ENCODE data around the gene CAPN1. TPM values are rescaled to one million over a fixed set of nuclear protein-coding genes. Genes with fewer than 3 reads are reported as not detected.
A peak's percentile ranks its signal among the peaks of the same experiment; 100 is the strongest.

Gene CAPN1
- total RNA-seq, 1 donor from 2014 or later = 130 TPM

DNA sequence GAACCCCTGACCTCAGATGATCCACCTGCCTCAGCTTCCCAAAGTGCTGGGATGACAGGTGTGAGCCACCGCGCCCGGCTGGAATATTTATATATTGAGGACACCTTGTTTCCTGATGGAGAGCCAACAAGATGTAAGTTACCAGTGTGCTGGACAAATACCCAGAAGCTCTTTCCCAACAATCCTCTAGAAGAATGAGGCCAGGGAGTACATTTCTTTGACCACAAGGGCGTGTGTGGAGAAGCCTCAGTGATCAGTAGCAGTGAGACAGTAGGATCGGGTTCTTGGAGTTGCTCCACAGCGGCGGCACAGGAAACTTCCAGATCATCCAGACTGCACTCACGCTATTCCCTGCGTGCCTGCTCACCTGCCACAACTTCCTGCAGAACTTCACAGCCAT lies 69.7 kb downstream of the CAPN1 start:
- no peak for DNase-seq (ENCODE audit: low spot score)
- H3K36me3 Mint-ChIP-seq (ENCODE audit: low read depth) = no peaks in the 10 kb centered on the region
- no peaks in the 10 kb centered on the region for H3K4me1 Mint-ChIP-seq (ENCODE audit: low read depth)
- H3K9me3 Mint-ChIP-seq (ENCODE audit: low read depth) = no peaks in the 10 kb centered on the region
- TF ChIP-seq, protein P1, sequence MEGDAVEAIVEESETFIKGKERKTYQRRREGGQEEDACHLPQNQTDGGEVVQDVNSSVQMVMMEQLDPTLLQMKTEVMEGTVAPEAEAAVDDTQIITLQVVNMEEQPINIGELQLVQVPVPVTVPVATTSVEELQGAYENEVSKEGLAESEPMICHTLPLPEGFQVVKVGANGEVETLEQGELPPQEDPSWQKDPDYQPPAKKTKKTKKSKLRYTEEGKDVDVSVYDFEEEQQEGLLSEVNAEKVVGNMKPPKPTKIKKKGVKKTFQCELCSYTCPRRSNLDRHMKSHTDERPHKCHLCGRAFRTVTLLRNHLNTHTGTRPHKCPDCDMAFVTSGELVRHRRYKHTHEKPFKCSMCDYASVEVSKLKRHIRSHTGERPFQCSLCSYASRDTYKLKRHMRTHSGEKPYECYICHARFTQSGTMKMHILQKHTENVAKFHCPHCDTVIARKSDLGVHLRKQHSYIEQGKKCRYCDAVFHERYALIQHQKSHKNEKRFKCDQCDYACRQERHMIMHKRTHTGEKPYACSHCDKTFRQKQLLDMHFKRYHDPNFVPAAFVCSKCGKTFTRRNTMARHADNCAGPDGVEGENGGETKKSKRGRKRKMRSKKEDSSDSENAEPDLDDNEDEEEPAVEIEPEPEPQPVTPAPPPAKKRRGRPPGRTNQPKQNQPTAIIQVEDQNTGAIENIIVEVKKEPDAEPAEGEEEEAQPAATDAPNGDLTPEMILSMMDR (IDR thresholded peaks at IDR 0.05) = no peak
- H3K27me3 Mint-ChIP-seq (ENCODE audit: low read depth) = peaks cover 3% of the 10 kb centered on the region
- no peak overlapping the region for H3K27ac Mint-ChIP-seq (ENCODE audit: unreplicated experiment)
- no peak overlapping the region for H3K4me3 Mint-ChIP-seq (ENCODE audit: unreplicated experiment)

DNA sequence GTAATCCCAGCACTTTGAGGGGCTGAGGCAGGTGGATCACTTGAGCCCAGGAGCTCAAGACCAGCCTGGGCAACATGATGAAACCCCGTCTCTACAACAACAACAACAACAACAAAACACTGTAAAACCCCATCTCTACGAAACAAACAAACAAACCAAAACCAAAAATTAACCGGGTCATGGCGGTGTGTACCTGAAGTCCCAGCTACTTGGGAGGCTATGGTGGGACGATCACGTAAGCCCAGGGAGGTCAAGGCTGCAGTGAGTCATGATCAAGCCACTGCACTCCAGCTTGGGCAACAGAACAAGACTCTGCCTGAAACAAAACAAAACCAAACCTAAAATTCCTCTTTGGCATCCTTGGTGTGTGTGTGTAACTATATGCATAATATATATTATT lies 73.0 kb downstream of the CAPN1 start:
- DNase-seq (ENCODE audit: low spot score) = no peak
- TF ChIP-seq, protein P1 (IDR thresholded peaks at IDR 0.05) = no peak
- Mint-ChIP-seq H3K4me1 (ENCODE audit: low read depth) (no peaks in the 10 kb centered on the region), H3K9me3 (ENCODE audit: low read depth) (no peaks in the 10 kb centered on the region), H3K4me3 (ENCODE audit: unreplicated experiment) (no peak overlapping the region), H3K27ac (ENCODE audit: unreplicated experiment) (no peak overlapping the region), H3K36me3 (ENCODE audit: low read depth) (no peaks in the 10 kb centered on the region), H3K27me3 (ENCODE audit: low read depth) (peaks cover 3% of the 10 kb centered on the region)

DNA sequence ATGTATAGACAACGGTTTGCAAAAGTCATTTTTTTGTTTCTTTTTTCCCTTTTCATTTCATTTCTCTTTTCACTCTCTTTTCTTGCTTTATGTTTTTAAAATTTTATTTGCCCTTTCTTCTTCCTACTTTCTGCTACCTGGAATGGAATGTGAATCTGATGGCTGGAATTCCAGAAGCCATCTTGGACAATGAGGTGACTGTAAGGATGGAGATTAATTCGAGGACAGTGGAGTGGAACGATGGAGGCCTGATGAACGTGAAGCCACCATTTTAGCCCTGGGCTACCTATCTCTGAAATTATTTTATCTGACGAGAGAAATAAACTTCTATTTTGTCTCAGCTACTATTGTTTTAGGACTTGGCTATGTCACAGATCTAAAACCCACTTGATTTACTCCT lies 77.3 kb downstream of the CAPN1 start:
- Mint-ChIP-seq H3K27ac (ENCODE audit: unreplicated experiment) (no peak overlapping the region), H3K27me3 (ENCODE audit: low read depth) (peaks cover 2% of the 10 kb centered on the region), H3K9me3 (ENCODE audit: low read depth) (no peaks in the 10 kb centered on the region), H3K4me3 (ENCODE audit: unreplicated experiment) (no peak overlapping the region), H3K4me1 (ENCODE audit: low read depth) (peaks cover 14% of the 10 kb centered on the region), H3K36me3 (ENCODE audit: low read depth) (no peaks in the 10 kb centered on the region)
- DNase-seq (ENCODE audit: low spot score) = no peak
- TF ChIP-seq, protein P1 (IDR thresholded peaks at IDR 0.05) = no peak

DNA sequence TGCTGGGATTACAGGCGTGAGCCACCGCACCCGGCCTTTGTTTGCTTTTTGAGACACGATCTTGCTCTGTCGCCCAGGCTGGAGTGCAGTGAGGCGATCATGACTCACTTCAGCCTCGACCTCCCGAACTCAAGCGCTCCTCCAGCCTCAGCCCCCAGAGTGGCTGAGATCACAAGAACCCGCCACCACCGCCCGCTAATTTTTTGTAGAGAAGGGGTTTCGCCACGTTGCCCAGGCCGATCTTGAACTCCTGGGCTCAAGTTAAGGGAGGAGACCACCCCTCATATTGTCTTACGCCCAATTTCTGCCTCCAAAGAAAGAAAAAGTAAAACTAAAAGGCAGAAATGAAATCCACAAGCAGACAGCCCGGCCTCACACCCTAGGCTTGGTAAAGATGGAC lies 78.6 kb downstream of the CAPN1 start:
- Mint-ChIP-seq H3K36me3 (ENCODE audit: low read depth) (no peaks in the 10 kb centered on the region), H3K9me3 (ENCODE audit: low read depth) (no peaks in the 10 kb centered on the region), H3K4me3 (ENCODE audit: unreplicated experiment) (no peak overlapping the region), H3K27ac (ENCODE audit: unreplicated experiment) (peak overlapping the region; percentile 17), H3K4me1 (ENCODE audit: low read depth) (peaks cover 19% of the 10 kb centered on the region), H3K27me3 (ENCODE audit: low read depth) (no peaks in the 10 kb centered on the region)
- no peak for DNase-seq (ENCODE audit: low spot score)
- TF ChIP-seq, protein P1 (IDR thresholded peaks at IDR 0.05) = no peak

DNA sequence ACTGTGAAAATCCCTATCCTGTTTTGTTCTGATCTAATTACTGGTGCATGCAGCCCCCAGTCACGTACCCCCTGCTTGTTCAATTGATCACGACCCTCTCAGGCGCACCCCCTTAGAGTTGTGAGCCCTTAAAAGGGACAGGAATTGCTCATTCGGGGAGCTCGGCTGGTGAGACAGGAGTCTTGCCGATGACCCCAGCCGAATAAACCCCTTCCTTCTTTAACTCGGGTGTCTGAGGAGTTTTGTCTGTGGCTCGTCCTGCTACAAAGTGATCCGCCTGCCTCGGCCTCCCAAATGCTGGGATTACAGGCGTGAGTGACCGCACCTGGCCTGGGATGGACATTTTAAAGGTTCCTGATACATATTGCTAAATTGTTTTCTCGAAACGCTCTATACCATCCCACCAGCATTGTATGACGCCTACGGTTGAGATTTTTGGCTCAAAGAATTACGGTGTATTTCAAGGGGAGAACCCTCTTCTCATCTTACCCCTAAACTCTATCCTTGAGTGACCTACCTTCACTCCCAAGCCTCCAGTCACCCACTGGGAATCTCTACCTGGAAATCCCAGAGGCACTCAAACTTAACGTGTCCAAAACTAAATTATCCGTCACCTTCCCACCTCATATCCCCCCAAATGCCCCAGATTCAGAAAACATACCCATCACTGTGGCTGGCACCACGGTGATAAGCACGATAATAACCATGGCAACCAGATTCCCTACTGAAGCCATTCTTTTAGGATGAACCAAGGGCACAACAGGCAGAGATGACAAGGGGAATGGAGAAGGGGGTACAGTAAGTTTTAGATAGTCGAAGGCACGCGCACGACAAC lies 79.2 kb downstream of the CAPN1 start:
- no peaks in the 10 kb centered on the region for H3K9me3 Mint-ChIP-seq (ENCODE audit: low read depth)

More for the DNA sequence above, 79.2 kb downstream of the CAPN1 start:
- H3K4me1 Mint-ChIP-seq (ENCODE audit: low read depth) = peaks cover 19% of the 10 kb centered on the region
- peak overlapping the region; percentile 89 for H3K27ac Mint-ChIP-seq (ENCODE audit: unreplicated experiment)
- TF ChIP-seq, protein P1 (IDR thresholded peaks at IDR 0.05) = no peak
- H3K36me3 Mint-ChIP-seq (ENCODE audit: low read depth) = no peaks in the 10 kb centered on the region
- DNase-seq (ENCODE audit: low spot score) = no peak
- no peaks in the 10 kb centered on the region for H3K27me3 Mint-ChIP-seq (ENCODE audit: low read depth)
- H3K4me3 Mint-ChIP-seq (ENCODE audit: unreplicated experiment) = peak overlapping the region; percentile 79

Other genes with a start within 250 kb of the CAPN1 start
- not detected in 3 replicates for gene GPHA2, start 246.0 kb upstream of the CAPN1 start, total RNA-seq
- not detected in 3 replicates for gene MAJIN, start 209.8 kb upstream of the CAPN1 start, total RNA-seq
- gene BATF2, start 185.0 kb upstream of the CAPN1 start, total RNA-seq = not detected in 3 replicates
- 80.1 to 85.5 TPM (median 83.7 TPM) in 3 replicates for gene ARL2, start 167.8 kb upstream of the CAPN1 start, total RNA-seq
- gene SNX15, start 154.5 kb upstream of the CAPN1 start, total RNA-seq = 21.0 to 26.1 TPM (median 24.9 TPM) in 3 replicates
- 13.1 to 18.2 TPM (median 14.3 TPM) in 3 replicates for gene SAC3D1, start 140.7 kb upstream of the CAPN1 start, total RNA-seq
- gene NAALADL1, start 123.4 kb upstream of the CAPN1 start, total RNA-seq = not detected in 3 replicates
- gene CDCA5, start 97.9 kb upstream of the CAPN1 start, total RNA-seq = 5.5 to 11.4 TPM (median 6.3 TPM) in 3 replicates
- gene ZFPL1, start 97.7 kb upstream of the CAPN1 start, total RNA-seq = 48.9 to 53.3 TPM (median 50.0 TPM) in 3 replicates
- gene VPS51, start 85.7 kb upstream of the CAPN1 start, total RNA-seq = 72.8 to 94.0 TPM (median 73.4 TPM) in 3 replicates
- gene TM7SF2, start 70.1 kb upstream of the CAPN1 start, total RNA-seq = 10.3 to 14.4 TPM (median 10.7 TPM) in 3 replicates
- 7.9 to 8.7 TPM (median 7.9 TPM) in 3 replicates for gene ZNHIT2, start 64.2 kb upstream of the CAPN1 start, total RNA-seq
- gene FAU, start 59.8 kb upstream of the CAPN1 start, total RNA-seq = 506 to 669 TPM (median 519 TPM) in 3 replicates
- gene MRPL49, start 59.6 kb upstream of the CAPN1 start, total RNA-seq = 37.2 to 43.2 TPM (median 40.5 TPM) in 3 replicates
- gene SYVN1, start 47.4 kb upstream of the CAPN1 start, total RNA-seq = 47.5 to 53.5 TPM (median 49.2 TPM) in 3 replicates
- not detected in 3 replicates for gene SPDYC, start 11.7 kb upstream of the CAPN1 start, total RNA-seq
- gene POLA2, start 80.0 kb downstream of the CAPN1 start, total RNA-seq = 5.7 to 19.0 TPM (median 6.2 TPM) in 3 replicates
- 7.3 to 12.8 TPM (median 12.6 TPM) in 3 replicates for gene CDC42EP2, start 132.9 kb downstream of the CAPN1 start, total RNA-seq
- 49.7 to 52.3 TPM (median 49.9 TPM) in 3 replicates for gene DPF2, start 151.9 kb downstream of the CAPN1 start, total RNA-seq
- gene TIGD3, start 172.8 kb downstream of the CAPN1 start, total RNA-seq = 0.10 to 0.18 TPM in 2 of 3 replicates, not detected in the other
- 11.7 to 14.4 TPM (median 13.1 TPM) in 3 replicates for gene SLC25A45, start 200.7 kb downstream of the CAPN1 start, total RNA-seq
- gene FRMD8, start 204.7 kb downstream of the CAPN1 start, total RNA-seq = 43.6 to 49.6 TPM (median 45.5 TPM) in 3 replicates
- 333 to 440 TPM (median 377 TPM) in 3 replicates for gene NEAT1, start 240.9 kb downstream of the CAPN1 start, total RNA-seq